ENCODE data around the gene TACC3.

TACC3 gene

DNA sequence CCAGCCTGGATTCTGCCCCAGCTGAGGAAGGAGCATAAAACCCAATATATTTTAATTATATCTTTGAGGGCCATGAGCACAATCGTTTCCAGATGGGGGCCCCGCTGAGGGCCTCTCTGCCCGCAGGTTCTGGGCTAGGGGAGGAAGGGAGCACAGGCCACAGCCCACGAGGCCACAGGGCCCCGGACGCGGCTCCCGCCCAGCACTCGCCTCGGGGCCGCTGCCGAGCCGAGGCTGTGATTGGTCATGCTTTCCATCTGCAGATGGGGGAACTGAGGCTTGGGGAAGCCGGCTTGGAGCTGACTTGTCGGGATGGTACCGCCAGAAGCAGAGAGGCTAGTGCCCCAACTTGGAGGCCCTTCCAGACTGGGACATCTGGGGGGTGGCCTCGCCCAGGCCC, 34.0 kb downstream of the TACC3 start:
- TF ChIP-seq JUND (IDR thresholded peaks at IDR 0.05; ENCODE audit: low read depth): no peak
- DNase-seq (ENCODE audit: low read depth in 1 of 2, low spot score in 1 of 2): no peak
- in situ Hi-C loops (cut with HindIII; ENCODE audit: low pct_unique_long_range_greater_than_20kb, low sequenced_read_pairs): no loop called here

DNA sequence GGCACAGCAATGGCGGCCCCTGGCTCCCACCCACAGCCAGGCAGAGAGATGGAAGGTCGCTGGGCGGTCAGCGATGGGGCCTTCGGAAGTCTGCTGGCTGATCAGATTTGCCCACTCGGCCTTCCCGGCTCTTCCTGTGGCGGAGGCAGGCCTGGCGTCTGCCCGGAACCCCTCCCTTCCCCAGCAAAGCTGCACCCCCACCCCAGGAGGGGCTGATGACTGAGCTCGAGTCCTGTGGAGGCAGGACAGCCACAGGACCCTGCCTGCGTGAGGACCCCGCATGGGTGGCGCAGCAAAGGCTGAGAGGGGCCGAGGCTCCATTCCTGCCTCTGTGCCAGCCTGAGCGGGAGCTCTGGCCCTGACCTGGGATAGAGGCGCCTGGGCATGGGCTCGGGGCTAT, 34.8 kb downstream of the TACC3 start:
- in situ Hi-C loops (cut with HindIII; ENCODE audit: low pct_unique_long_range_greater_than_20kb, low sequenced_read_pairs): no loop called here
- no peak for DNase-seq (ENCODE audit: low read depth in 1 of 2, low spot score in 1 of 2)
- TF ChIP-seq JUND (IDR thresholded peaks at IDR 0.05; ENCODE audit: low read depth): no peak

DNA sequence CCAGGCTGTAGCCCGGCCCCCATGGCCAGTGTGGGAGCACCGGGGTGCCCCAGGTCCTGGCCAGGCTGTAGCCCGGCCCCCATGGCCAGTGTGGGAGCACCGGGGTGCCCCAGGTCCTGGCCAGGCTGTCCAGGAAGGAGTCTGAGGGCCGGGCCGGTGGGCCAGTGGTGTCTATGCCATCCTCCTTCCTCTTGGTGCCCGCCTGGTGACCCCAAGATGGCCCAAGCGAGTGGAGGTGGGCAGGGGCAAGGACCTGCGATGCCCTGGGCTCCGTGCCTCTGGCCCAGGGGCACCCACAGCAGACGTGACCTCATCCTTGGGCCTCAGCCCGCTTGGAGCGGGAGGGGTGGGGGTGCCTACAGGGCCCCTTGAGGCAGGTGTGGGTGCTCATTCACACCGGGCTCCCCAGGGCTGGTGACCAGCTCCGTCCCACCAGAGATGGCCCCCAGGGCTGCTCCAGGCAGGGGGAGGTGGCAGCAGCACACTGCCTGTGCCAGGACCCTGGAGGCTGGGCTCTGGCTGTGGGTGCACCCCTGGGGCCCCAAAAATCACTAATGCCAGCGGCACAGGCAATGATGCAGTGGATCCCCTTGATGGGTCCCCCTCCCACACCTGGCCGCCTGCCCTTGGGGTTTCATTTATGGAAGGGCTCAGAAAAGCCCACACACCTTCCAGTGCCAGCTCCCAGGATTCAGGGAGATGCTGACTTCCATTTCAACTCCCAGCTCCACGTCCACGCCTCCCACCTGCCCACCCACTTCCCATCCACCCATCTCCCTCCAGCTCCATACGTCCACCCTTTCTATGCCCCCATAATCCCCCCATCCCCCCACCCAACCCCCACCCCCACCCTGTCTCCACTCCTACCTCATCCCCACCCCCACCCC, 35.8 kb downstream of the TACC3 start:
- TF ChIP-seq JUND (IDR thresholded peaks at IDR 0.05; ENCODE audit: low read depth): no peak
- in situ Hi-C loops (cut with HindIII; ENCODE audit: low pct_unique_long_range_greater_than_20kb, low sequenced_read_pairs): no loop called here
- DNase-seq (ENCODE audit: low read depth in 1 of 2, low spot score in 1 of 2): no peak

DNA sequence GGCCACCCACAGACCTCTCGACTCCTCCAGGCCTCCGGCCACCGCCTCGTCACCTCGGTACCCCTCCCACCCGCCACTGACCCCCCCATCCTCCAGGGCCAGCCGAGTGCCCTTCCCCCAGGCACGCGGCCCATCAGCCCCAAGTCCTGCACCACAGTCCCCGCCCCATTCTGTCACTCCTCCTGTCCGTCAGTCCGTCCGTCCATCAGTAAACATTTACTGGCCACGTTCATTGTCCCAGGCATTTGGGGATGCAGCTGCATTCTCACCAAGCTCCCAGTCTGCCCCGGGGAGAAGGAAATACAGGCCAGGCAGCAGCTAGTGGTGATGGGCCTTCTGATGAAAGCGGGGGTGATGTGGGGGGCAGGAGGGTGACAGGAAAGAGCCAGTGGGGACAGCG, 36.5 kb downstream of the TACC3 start:
- TF ChIP-seq JUND (IDR thresholded peaks at IDR 0.05; ENCODE audit: low read depth): no peak
- in situ Hi-C loops (cut with HindIII; ENCODE audit: low pct_unique_long_range_greater_than_20kb, low sequenced_read_pairs): no loop called here
- no peak for DNase-seq (ENCODE audit: low read depth in 1 of 2, low spot score in 1 of 2)

DNA sequence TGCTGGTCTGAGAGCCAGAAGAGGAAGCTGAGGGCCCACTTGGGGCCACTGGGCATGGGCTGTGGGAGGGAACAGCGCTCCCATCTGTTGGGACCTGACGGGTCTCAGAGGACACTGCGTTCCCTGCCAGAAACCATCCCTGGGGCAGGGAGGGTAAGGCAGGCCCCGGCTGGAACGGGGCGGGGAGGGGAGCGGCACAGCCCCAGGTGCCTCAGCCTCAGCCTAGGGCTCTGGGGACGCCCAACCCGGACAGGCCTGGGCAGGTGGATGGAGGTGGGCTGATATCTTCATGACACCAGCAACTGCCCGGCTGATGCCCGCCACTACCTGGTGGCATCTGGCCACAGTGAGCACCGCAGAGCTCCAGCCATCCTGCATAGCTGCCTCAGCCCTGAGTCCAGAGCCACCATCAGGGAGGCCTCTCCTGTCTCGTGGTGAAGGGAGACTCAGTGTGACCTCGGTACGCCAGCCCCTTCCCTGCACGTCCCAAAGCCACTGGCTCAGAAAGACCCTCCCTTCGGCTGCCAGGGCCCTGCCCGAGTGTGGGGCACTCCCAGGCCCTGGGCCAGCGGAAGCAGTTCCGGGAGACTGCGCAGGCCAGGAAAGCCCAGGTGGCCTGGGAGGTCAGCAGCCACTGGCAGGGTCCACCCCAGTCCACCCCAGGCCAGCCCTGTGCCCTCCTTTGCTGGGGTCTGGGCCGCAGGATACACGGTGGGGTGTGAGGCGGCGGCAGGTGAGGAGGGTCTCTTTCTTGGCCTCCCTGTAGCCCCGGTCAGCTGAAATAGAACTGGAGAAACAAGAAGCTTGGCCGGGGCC, 37.2 kb downstream of the TACC3 start:
- in situ Hi-C loops (cut with HindIII; ENCODE audit: low pct_unique_long_range_greater_than_20kb, low sequenced_read_pairs): no loop called here
- no peak for TF ChIP-seq JUND (IDR thresholded peaks at IDR 0.05; ENCODE audit: low read depth)
- DNase-seq (ENCODE audit: low read depth in 1 of 2, low spot score in 1 of 2): no peak

DNA sequence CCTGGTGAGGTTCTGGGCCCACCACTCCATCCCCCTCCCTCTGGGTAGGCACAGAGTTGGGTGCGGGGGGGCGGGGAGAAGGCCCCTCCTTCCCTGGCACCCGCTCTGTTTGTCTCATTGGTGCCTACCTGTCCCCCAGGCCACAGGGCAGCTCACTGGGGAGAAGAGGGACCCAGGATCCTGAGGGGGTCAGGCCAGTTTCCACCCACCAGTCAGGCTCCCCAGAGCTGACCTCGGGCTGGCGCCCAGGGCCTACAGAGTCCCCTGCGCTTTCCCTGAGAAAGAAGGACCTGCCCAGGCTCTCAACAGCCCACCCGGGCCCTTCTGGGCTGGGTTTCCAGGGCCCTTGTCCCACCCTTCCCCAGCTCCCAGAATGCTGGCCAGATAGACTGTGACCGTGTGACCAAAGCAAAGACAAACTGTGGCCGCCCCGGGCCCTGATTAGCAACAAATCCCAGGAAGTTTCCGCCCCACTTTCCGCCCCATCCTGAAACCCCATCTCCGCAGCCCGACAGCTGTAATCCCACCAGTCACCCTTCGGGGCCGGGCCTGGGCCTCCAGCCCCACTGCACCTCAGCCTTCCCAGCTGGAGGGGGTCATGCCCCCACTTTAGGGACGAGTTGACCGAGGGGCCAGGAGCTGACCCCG, 38.0 kb downstream of the TACC3 start:
- DNase-seq (ENCODE audit: low read depth in 1 of 2, low spot score in 1 of 2): no peak
- in situ Hi-C loops (cut with HindIII; ENCODE audit: low pct_unique_long_range_greater_than_20kb, low sequenced_read_pairs): no loop called here
- TF ChIP-seq JUND (IDR thresholded peaks at IDR 0.05; ENCODE audit: low read depth): no peak

DNA sequence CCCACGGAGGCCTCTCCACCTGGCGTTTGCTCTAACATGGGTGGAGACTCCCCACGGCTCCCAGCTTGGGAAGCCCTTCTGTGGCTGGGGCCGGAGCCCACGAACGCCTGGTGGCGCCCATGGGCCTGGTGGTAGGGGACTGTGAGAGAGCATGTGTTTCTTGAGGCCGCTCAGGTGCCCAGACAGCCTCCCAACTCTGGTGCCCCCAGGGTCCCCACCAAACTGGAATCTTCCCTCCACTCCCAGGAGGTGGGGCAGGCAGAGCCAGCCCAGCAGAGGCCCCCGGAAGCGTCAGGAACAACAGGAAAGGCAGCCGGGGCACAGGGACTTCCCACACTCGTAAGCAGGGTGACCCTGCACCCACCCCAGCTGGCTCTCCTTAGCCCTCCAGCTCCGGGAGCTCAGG, 38.5 kb downstream of the TACC3 start:
- TF ChIP-seq JUND (IDR thresholded peaks at IDR 0.05; ENCODE audit: low read depth): no peak
- DNase-seq (ENCODE audit: low read depth in 1 of 2, low spot score in 1 of 2): no peak
- in situ Hi-C loops (cut with HindIII; ENCODE audit: low pct_unique_long_range_greater_than_20kb, low sequenced_read_pairs): no loop called here

DNA sequence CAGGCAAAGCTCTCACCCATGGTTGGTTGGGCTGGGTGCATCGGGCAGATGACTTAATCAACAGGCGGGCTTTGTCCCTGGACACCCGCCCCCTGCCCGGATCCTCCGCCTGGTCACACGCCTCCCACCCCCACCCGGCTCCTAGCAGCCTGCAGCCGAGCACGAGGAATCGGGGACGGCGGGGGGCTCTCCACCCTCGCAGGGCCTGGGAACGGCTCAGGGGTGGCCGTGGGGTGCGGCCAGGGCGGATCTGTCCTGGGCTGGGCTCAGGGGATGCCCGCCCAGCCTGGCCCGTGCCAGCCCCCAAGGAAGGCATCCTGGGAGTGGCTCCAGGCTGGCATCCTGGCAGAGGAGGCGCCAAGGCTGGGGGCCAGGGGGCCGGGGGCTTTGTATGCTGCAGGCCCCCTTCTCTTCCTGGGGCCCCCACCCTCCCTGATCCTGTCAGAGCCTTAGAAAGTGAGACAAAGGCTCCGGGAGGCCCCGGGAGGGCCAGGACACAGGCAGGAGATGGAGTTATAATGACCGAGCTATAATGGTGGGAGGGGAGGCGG, 39.3 kb downstream of the TACC3 start:
- in situ Hi-C loops (cut with HindIII; ENCODE audit: low pct_unique_long_range_greater_than_20kb, low sequenced_read_pairs): no loop called here
- no peak for DNase-seq (ENCODE audit: low read depth in 1 of 2, low spot score in 1 of 2)
- no peak for TF ChIP-seq JUND (IDR thresholded peaks at IDR 0.05; ENCODE audit: low read depth)

DNA sequence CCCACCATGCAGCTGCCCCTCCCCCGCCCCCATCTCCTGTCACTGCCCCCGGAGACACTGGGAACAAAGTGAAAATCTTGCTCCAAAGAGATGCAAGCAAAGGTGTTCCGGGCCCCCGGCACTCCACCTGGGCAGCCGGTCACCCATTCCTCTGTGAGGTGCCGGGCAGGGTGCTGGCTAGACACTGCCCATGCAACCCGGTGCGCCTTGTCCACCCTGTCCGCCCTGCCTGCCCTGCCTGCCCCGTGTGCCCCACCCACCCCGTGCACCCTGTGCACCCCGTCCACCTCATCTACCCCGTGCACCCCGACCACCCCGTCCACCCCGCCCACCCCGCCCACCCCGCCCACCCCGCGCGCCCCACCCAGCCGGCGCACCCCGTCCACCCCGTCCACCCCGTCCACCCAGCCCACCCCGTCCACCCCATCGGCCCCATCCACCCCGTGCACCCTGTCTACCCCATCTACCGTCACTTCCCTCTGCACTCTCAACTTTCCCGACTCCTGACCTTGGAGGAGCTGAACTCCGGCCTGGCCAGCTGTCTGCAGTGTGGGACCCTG, 39.9 kb downstream of the TACC3 start:
- no peak for DNase-seq (ENCODE audit: low read depth in 1 of 2, low spot score in 1 of 2)
- in situ Hi-C loops (cut with HindIII; ENCODE audit: low pct_unique_long_range_greater_than_20kb, low sequenced_read_pairs): no loop called here

DNA sequence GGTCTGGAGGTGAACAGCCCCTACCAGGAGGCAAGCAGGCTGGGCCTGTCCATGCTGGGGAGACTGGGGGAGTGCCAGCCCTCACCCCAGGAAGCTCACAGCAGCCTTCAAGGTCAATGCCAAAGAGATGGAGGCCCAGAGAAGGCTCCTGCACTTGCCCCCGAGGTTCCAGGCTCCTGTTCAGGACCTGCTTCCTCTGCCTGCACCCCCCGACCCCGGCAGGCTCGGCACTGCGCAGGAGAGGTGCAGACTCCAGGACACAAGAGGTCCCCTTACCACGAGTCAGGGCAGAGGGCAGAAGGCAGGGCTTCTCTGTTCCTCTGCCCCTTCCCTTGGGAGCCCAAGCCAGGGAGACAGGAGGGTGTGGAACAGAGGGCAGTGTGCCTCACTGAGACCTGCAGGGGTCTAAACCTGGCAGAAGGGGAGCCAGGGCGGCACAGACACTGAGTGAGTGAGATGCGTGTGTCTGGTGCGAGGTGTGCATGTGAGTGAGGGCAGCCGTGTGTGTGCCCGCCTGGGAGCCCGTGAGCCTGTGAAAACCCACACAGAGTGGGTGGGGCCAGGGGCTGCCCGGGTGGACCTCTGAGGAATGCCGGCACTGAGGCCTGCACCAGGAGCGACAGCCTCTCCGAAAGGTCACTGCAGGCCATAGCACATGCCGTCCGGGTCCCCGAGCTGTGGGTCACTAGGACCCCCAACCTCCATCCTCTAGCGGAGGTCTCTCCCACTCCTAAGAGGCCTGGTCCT, 41.1 kb downstream of the TACC3 start:
- in situ Hi-C loops (cut with HindIII; ENCODE audit: low pct_unique_long_range_greater_than_20kb, low sequenced_read_pairs): no loop called here
- DNase-seq (ENCODE audit: low read depth in 1 of 2, low spot score in 1 of 2): no peak
- TF ChIP-seq JUND (IDR thresholded peaks at IDR 0.05; ENCODE audit: low read depth): no peak

More for the DNA sequence above, 39.9 kb downstream of the TACC3 start:
- TF ChIP-seq JUND (IDR thresholded peaks at IDR 0.05; ENCODE audit: low read depth): no peak

DNA sequence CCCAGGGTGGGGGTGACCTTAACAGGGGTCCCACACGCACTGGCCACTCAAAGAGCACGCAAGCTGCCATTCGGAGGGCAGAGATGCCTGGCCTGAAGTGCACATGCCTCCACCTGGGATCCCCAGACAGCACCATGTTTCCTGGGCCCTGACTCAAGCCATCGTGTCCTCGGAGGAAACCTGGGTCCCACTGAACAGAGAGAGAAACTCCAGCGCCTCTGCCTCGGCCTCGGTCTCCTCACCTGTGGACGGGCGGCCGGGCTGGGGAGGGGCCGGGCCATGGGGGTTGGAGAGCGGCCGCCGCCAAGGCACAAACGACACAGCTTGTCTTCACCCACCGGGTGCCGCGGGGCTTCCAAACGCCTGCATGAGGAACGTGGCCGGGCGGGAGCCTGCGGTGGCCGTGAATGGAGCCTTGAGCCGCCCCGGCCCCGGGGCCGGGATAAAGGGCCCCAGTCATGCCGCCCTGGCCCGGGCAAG, 41.8 kb downstream of the TACC3 start:
- TF ChIP-seq JUND (IDR thresholded peaks at IDR 0.05; ENCODE audit: low read depth): no peak
- in situ Hi-C loops (cut with HindIII; ENCODE audit: low pct_unique_long_range_greater_than_20kb, low sequenced_read_pairs): no loop called here
- DNase-seq (ENCODE audit: low read depth in 1 of 2, low spot score in 1 of 2): no peak
